HG03469 (cell line): ENCODE measurements around the gene MESP1.

Experiments
- ATAC-seq: cut with Tn5 transposase; IDR thresholded peaks from one replicate; pipeline ENCODE4 v1.9.1; 2021; ENCODE audit warnings: mild to moderate bottlenecking, moderate library complexity, moderate number of reproducible peaks; ENCODE audit not compliant: unreplicated experiment

MESP1 gene

GRCh38 chr15:89760303-89761008, 9.4 kb upstream of the MESP1 start:
- no peak for ATAC-seq

GRCh38 chr15:89759835-89760234, 8.8 kb upstream of the MESP1 start:
- ATAC-seq: no peak

- no peak for ATAC-seq
These were observed 7.9 kb upstream of the MESP1 start for GRCh38 chr15:89758981-89759380.

GRCh38 chr15:89758283-89758682, 7.2 kb upstream of the MESP1 start:
- ATAC-seq: no peak

- ATAC-seq: no peak
These were observed 5.8 kb upstream of the MESP1 start for GRCh38 chr15:89756897-89757296.

- ATAC-seq: no peak
These were observed 4.7 kb upstream of the MESP1 start for GRCh38 chr15:89755701-89756100.

- no peak for ATAC-seq
These were observed 3.5 kb upstream of the MESP1 start for GRCh38 chr15:89754361-89755154.

- no peak for ATAC-seq
These were observed 2.8 kb upstream of the MESP1 start for GRCh38 chr15:89753855-89754254.

GRCh38 chr15:89751748-89752147, 699 bp upstream of the MESP1 start:
- ATAC-seq: no peak

- no peak for ATAC-seq
These were observed 994 bp downstream of the MESP1 start for GRCh38 chr15:89749951-89750559.

- ATAC-seq: no peak
These were observed 1.5 kb downstream of the MESP1 start for GRCh38 chr15:89749526-89749925.

GRCh38 chr15:89749054-89749453, 2.0 kb downstream of the MESP1 start:
- no peak for ATAC-seq

GRCh38 chr15:89747708-89748682, 3.1 kb downstream of the MESP1 start:
- ATAC-seq: no peak

GRCh38 chr15:89746386-89746780, 4.7 kb downstream of the MESP1 start:
- no peak for ATAC-seq

GRCh38 chr15:89745768-89746167, 5.3 kb downstream of the MESP1 start:
- ATAC-seq: no peak

- no peak for ATAC-seq
These were observed 5.9 kb downstream of the MESP1 start for GRCh38 chr15:89745131-89745530.

- no peak for ATAC-seq
These were observed 7.5 kb downstream of the MESP1 start for GRCh38 chr15:89743594-89743993.

- no peak for ATAC-seq
These were observed 8.0 kb downstream of the MESP1 start for GRCh38 chr15:89743011-89743410.

GRCh38 chr15:89740137-89740536, 10.9 kb downstream of the MESP1 start:
- ATAC-seq: no peak

GRCh38 chr15:89735773-89736172, 15.3 kb downstream of the MESP1 start:
- no peak for ATAC-seq
